ENCODE results near the gene IGBP1. TPM values are rescaled to one million over a fixed set of nuclear protein-coding genes. Genes with fewer than 3 reads are reported as not detected.
"Not testable (repeated sequence)": the region's sequence is repeated elsewhere in the genome, so short reads cannot be mapped to it uniquely, and the experiment has no call there.

The IGBP1 gene
- total RNA-seq, 1 donor from 2014 or later: 52.7 TPM

GRCh38 chrX:70089604-70090297 lies 43.5 kb upstream of the IGBP1 start:
- ChIA-PET POLR2A (no interaction called here), CTCF (interaction anchor here (3.3 kb wide), 1 partner anchor 7 kb away, joined by 11 read pairs; no protein-coding TSS in a partner anchor)
- TF ChIP-seq, protein P1, sequence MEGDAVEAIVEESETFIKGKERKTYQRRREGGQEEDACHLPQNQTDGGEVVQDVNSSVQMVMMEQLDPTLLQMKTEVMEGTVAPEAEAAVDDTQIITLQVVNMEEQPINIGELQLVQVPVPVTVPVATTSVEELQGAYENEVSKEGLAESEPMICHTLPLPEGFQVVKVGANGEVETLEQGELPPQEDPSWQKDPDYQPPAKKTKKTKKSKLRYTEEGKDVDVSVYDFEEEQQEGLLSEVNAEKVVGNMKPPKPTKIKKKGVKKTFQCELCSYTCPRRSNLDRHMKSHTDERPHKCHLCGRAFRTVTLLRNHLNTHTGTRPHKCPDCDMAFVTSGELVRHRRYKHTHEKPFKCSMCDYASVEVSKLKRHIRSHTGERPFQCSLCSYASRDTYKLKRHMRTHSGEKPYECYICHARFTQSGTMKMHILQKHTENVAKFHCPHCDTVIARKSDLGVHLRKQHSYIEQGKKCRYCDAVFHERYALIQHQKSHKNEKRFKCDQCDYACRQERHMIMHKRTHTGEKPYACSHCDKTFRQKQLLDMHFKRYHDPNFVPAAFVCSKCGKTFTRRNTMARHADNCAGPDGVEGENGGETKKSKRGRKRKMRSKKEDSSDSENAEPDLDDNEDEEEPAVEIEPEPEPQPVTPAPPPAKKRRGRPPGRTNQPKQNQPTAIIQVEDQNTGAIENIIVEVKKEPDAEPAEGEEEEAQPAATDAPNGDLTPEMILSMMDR (IDR thresholded peaks at IDR 0.05): no peak
- no peaks in the 10 kb centered on the region for H3K9me3 Mint-ChIP-seq
- no peaks in the 10 kb centered on the region for H3K36me3 Mint-ChIP-seq (ENCODE audit: low read depth)
- H3K27ac Mint-ChIP-seq: no peak overlapping the region
- intact Hi-C loops (cut with micrococcal nuclease): no loop called here
- ATAC-seq (ENCODE audit: low read depth): no peak
- H3K27me3 Mint-ChIP-seq: peaks cover 2% of the 10 kb centered on the region
- H3K4me3 Mint-ChIP-seq: no peak overlapping the region
- DNase-seq: no peak
- no peaks in the 10 kb centered on the region for H3K4me1 Mint-ChIP-seq

- ATAC-seq (ENCODE audit: low read depth): no peak
- Mint-ChIP-seq H3K4me1 (no peaks in the 10 kb centered on the region), H3K4me3 (no peak overlapping the region), H3K27me3 (peaks cover 2% of the 10 kb centered on the region), H3K27ac (no peak overlapping the region), H3K9me3 (no peaks in the 10 kb centered on the region), H3K36me3 (ENCODE audit: low read depth) (no peaks in the 10 kb centered on the region)
- intact Hi-C loops (cut with micrococcal nuclease): no loop called here
- POLR2A ChIA-PET: no interaction called here
- no peak for DNase-seq
- TF ChIP-seq, protein P1 (IDR thresholded peaks at IDR 0.05): no peak
- CTCF ChIA-PET: interaction anchor here (1.2 kb wide), 1 partner anchor 555 kb away, joined by 3 read pairs; no protein-coding TSS in a partner anchor
Observed at GRCh38 chrX:70092247-70092646, 41.0 kb upstream of the IGBP1 start.

DNA sequence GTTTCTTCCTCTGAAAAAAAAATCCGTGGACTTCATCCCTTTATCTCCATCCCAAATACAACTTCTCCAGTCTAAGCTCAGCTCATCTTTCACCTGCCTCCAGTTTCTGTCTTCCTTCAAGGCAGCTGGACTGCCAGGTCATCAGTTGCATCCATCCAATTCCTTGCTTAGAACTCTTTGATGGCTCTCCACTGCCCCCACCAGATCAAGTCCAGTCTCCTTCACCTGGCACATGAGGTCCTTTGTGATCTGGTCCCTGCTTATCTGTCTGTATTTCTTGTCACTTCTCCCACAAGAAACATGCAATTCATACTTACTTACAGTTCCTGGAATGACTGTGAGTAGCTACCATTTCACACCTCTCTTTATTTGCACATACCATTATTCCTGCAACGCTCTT lies 37.2 kb upstream of the IGBP1 start:
- DNase-seq: no peak
- H3K27me3 Mint-ChIP-seq: peaks cover 10% of the 10 kb centered on the region
- H3K4me3 Mint-ChIP-seq: no peak overlapping the region
- ChIA-PET POLR2A (no interaction called here), CTCF (interaction anchor here (0.9 to 2.1 kb wide), 3 partner anchors 8 to 1274 kb away, joined by 3 to 11 read pairs (median 10); no protein-coding TSS in a partner anchor)
- no peak overlapping the region for H3K27ac Mint-ChIP-seq
- no peaks in the 10 kb centered on the region for H3K9me3 Mint-ChIP-seq
- TF ChIP-seq, protein P1 (IDR thresholded peaks at IDR 0.05): no peak
- no peak for ATAC-seq (ENCODE audit: low read depth)
- no peaks in the 10 kb centered on the region for H3K4me1 Mint-ChIP-seq
- no peaks in the 10 kb centered on the region for H3K36me3 Mint-ChIP-seq (ENCODE audit: low read depth)
- intact Hi-C loops (cut with micrococcal nuclease): loop anchor here (5.0 kb wide), 2 partner anchors 604 to 1269 kb away; partner anchors contain the start of gene EFNB1

DNA sequence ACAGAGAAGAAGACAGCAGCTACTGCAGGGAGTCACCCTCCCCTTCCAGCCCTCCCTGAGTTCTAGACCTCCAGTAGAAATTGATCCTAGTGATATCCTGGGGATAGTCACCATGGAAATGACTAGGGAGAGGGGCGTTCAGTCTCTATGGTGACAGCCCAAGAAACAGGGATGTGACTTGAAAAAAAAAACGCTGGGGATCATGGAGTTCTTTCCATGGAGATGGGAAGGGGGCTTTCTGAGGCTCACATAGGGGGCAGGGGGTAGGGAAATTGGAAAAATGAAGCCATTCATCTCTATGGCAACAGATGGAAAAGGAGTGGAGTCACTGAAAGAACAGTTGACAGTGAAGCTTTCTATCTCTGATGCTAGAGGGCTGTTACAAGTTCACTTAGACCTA lies 28.0 kb upstream of the IGBP1 start:
- Mint-ChIP-seq H3K27ac (no peak overlapping the region), H3K4me3 (no peak overlapping the region), H3K9me3 (no peaks in the 10 kb centered on the region), H3K36me3 (ENCODE audit: low read depth) (no peaks in the 10 kb centered on the region), H3K4me1 (no peaks in the 10 kb centered on the region), H3K27me3 (no peaks in the 10 kb centered on the region)
- DNase-seq: no peak
- TF ChIP-seq, protein P1 (IDR thresholded peaks at IDR 0.05): no peak
- CTCF ChIA-PET: interaction anchor here (1.0 kb wide), 1 partner anchor 9 kb away, joined by 3 read pairs; no protein-coding TSS in a partner anchor
- POLR2A ChIA-PET: no interaction called here
- ATAC-seq (ENCODE audit: low read depth): no peak
- intact Hi-C loops (cut with micrococcal nuclease): no loop called here

DNA sequence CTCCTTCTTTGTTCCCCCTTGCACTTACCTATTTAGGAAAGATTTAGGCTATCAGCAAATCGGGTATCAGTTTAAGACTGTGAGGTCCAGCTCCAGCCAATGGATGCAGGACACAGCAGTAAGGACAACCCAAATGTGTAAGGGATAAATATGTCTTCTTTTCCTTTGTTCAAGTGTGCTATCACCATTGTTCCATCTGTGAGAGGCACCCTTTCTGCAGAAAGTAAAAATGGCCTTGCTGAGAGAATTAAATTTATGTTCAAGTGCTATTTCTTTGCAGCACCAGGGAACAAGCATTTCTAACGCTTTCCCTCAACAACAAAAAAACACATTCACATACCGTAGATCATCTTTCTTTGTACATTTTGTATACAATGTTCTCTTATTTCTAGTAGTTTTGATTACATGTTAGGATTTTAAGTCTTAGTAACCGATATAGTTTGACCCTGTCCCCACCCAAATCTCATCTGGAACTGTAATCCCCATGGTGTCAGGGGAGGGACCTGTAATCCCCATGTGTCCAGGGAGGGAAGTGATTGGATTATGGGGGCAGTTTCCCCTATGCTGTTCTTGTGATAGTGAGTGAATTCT lies 21.7 kb upstream of the IGBP1 start:
- H3K27me3 Mint-ChIP-seq; intact Hi-C loops (cut with micrococcal nuclease); ATAC-seq (ENCODE audit: low read depth); DNase-seq; H3K36me3 Mint-ChIP-seq (ENCODE audit: low read depth); H3K4me1 Mint-ChIP-seq; H3K27ac Mint-ChIP-seq; H3K9me3 Mint-ChIP-seq; POLR2A ChIA-PET; CTCF ChIA-PET; H3K4me3 Mint-ChIP-seq: not testable (repeated sequence)

All from activated B cell treated with CpG ODN at 0.5 μM for 24 hours (primary cell).